GM12878 (cell line): Measurements from ENCODE around the gene CNOT6L. TPM values are rescaled to one million over a fixed set of nuclear protein-coding genes. Genes with fewer than 3 reads are reported as not detected.

ENCODE experiments used
- ATAC-seq: fragments of 200-7000 bp; cut with Tn5 transposase; 3 replicates; pipeline ENCODE4 v1.9.1; 2020; ENCODE audit warnings: mild to moderate bottlenecking, moderate library complexity
- BruUV-seq: library from RNA; stranded (reverse); fragments of 400-500 nt; replicated peaks from 2 replicates; lab custom pipeline; 2021; lab: Mats Ljungman, UMichigan
- CTCF ChIA-PET: fragments of 300-600 bp; sonication (Branson Sonifier 250); formaldehyde crosslinking; extraction: SDS; loops from one replicate; lab custom pipeline; 2021; ENCODE audit warnings: inconsistent platforms; lab: Yijun Ruan, JAX
- POLR2A ChIA-PET: fragments of 350-600 bp; formaldehyde crosslinking; extraction: SDS; loops from one replicate; lab custom pipeline; 2021; ENCODE audit warnings: inconsistent platforms; lab: Charles Lee
- RAD21 ChIA-PET: fragments of 300-600 bp; sonication (Branson Sonifier 250); formaldehyde crosslinking; loops from one replicate; lab custom pipeline; 2023; ENCODE audit warnings: antibody characterized with exemption; ENCODE audit not compliant: unreplicated experiment; lab: Charles Lee
- SMC1A ChIA-PET: fragments of 300-600 bp; sonication (Branson Sonifier 250); formaldehyde crosslinking; loops from one replicate; lab custom pipeline; 2023; ENCODE audit not compliant: unreplicated experiment, uncharacterized antibody; lab: Charles Lee
- DNase-seq: peaks from one replicate; pipeline ENCODE4 v3.0.0-alpha.2; 2011; ENCODE audit warnings: low read depth, low spot score
- FAIRE-seq: peaks from 3 replicates; lab custom pipeline; 2011; peaks lifted over from hg19 to GRCh38; lab: Jason Lieb, UNC
- H2AFZ ChIP-seq: 2 replicates; pipeline ENCODE4 v1.6.0; 2011; ENCODE audit warnings: low read depth, low read length, control low read depth; ENCODE audit not compliant: control insufficient read depth
- H3K27ac ChIP-seq: 2 replicates; pipeline ENCODE4 v1.5.1; 2011; ENCODE audit warnings: control low read depth; ENCODE audit not compliant: control insufficient read depth, insufficient read depth
- H3K27me3 ChIP-seq, 2 experiments: replicated peaks in 1 of 2; 2 replicates each; pipeline versions ENCODE4 v1.6.0 to v1.6.1; 2011; ENCODE audit warnings: low read length in 1 of 2; ENCODE audit not compliant: control insufficient read depth in 2 of 2, insufficient read depth in 2 of 2
- H3K36me3 ChIP-seq, 2 experiments: 2 replicates each; pipeline ENCODE4 v1.5.1; 2011; ENCODE audit warnings: low read length in 1 of 2; ENCODE audit not compliant: control insufficient read depth in 2 of 2, insufficient read depth in 2 of 2
- H3K4me1 ChIP-seq: 2 replicates; pipeline ENCODE4 v1.6.1; 2011; ENCODE audit warnings: mild to moderate bottlenecking, low read length, moderate library complexity, mixed read lengths; ENCODE audit not compliant: control insufficient read depth, insufficient read depth
- H3K4me2 ChIP-seq: 2 replicates; pipeline ENCODE4 v1.6.0; 2011; ENCODE audit warnings: control low read depth; ENCODE audit not compliant: control insufficient read depth, insufficient read depth
- H3K4me3 ChIP-seq: fragments of 200-600 bp; sonication (generic); 2 replicates; pipeline ENCODE4 v1.5.1; 2016
- H3K79me2 ChIP-seq: 2 replicates; pipeline ENCODE4 v1.6.0; 2011; ENCODE audit warnings: low read length; ENCODE audit not compliant: control insufficient read depth, insufficient read depth
- H3K9ac ChIP-seq: 2 replicates; pipeline ENCODE4 v1.8.0; 2011; ENCODE audit warnings: low read length, control low read depth, mixed read lengths; ENCODE audit not compliant: control insufficient read depth, insufficient read depth
- H3K9me3 ChIP-seq: replicated peaks from 3 replicates; pipeline ENCODE4 v1.5.1; 2011; ENCODE audit warnings: mild to moderate bottlenecking, low read length; ENCODE audit not compliant: control insufficient read depth, insufficient read depth
- H4K20me1 ChIP-seq: 2 replicates; pipeline ENCODE4 v1.6.0; 2011; ENCODE audit not compliant: control insufficient read depth, insufficient read depth
- CHD4 ChIP-seq: fragments of 200-600 bp; sonication (generic); IDR thresholded peaks from 2 replicates; pipeline ENCODE4 v1.6.1; 2016; ENCODE audit warnings: mild to moderate bottlenecking
- DPF2 ChIP-seq: fragments of 450-650 bp; IDR thresholded peaks from 2 replicates; pipeline ENCODE4 v1.6.1; 2017; ENCODE audit warnings: mild to moderate bottlenecking
- EP300 ChIP-seq, 2 experiments: fragments of 150-350 bp in 1 of 2; IDR thresholded peaks; 2 replicates each; pipeline ENCODE4 v1.6.1; 2011 to 2012; ENCODE audit warnings: low read depth in 2 of 2, low read length in 2 of 2, borderline replicate concordance in 1 of 2, improper control_type of control experiment in 1 of 2, inconsistent platforms in 1 of 2; ENCODE audit not compliant: control insufficient read depth in 1 of 2
- HCFC1 ChIP-seq: fragments of 150-350 bp; IDR thresholded peaks from 2 replicates; pipeline ENCODE4 v1.6.1; 2014; ENCODE audit warnings: low read length
- JUNB ChIP-seq: IDR thresholded peaks from 2 replicates; pipeline ENCODE4 v1.6.1; 2016; ENCODE audit warnings: antibody characterized with exemption, mild to moderate bottlenecking
- KAT2A ChIP-seq: conservative IDR thresholded peaks from 2 replicates; pipeline ENCODE4 v1.6.1; 2011; ENCODE audit warnings: low read depth, low read length; ENCODE audit not compliant: control insufficient read depth
- MTA2 ChIP-seq: fragments of 450-650 bp; IDR thresholded peaks from 2 replicates; pipeline ENCODE4 v1.6.1; 2016; ENCODE audit warnings: low read depth, mild to moderate bottlenecking, moderate library complexity
- NBN ChIP-seq: fragments of 450-650 bp; IDR thresholded peaks from 2 replicates; pipeline ENCODE4 v1.6.1; 2016
- NRF1 ChIP-seq: conservative IDR thresholded peaks from 2 replicates; pipeline ENCODE4 v1.6.1; 2011; ENCODE audit warnings: mild to moderate bottlenecking, low read depth, low read length, improper control_type of control experiment
- POLR2AphosphoS5 ChIP-seq: IDR thresholded peaks from 2 replicates; pipeline ENCODE4 v1.6.1; 2011; ENCODE audit warnings: mild to moderate bottlenecking, low read length, inconsistent platforms
- SIN3A ChIP-seq: IDR thresholded peaks from 2 replicates; pipeline ENCODE4 v1.6.1; 2012; ENCODE audit warnings: low read depth, low read length, improper control_type of control experiment
- TCF3 ChIP-seq: IDR thresholded peaks from 2 replicates; pipeline ENCODE4 v1.6.1; 2012; ENCODE audit warnings: low read depth, mild to moderate bottlenecking, low read length, borderline replicate concordance; ENCODE audit not compliant: insufficient read depth
- USF1 ChIP-seq: IDR thresholded peaks from 2 replicates; pipeline ENCODE4 v1.6.1; 2011; ENCODE audit warnings: borderline replicate concordance, low read depth, mild to moderate bottlenecking, moderate library complexity, mixed read lengths, low read length; ENCODE audit not compliant: insufficient read depth; ENCODE audit errors: extremely low read length
- YY1 ChIP-seq: IDR thresholded peaks from 2 replicates; pipeline ENCODE4 v1.6.1; 2011; ENCODE audit warnings: low read depth, mild to moderate bottlenecking, low read length
- in situ Hi-C: fragments of 300-500 bp; cut with MboI; formaldehyde crosslinking; loops from 9 replicates; pipeline ENCODE4 v1.14.3; 2018; ENCODE audit warnings: mixed read lengths
- intact Hi-C: fragments of 100-400 bp; cut with micrococcal nuclease; formaldehyde crosslinking; loops from one replicate; pipeline ENCODE4 v1.14.2; 2022; ENCODE audit not compliant: unreplicated experiment
- polyA plus RNA-seq, 11 experiments: library from polyadenylated mRNA; depleted of rRNA in 4 of 11; unstranded in 6 of 11; stranded (reverse) in 5 of 11; fragments of >200 nt; fragmentation: Nextera tagmentation in 4 of 11; fragmentation: Illumina TruSeq in 1 of 11; extraction: Ambion mirVana in 4 of 11; extraction: Trizol in 1 of 11; gene quantifications; 1 replicate in 1 of 11; 2 replicates in 10 of 11; pipeline versions ENCODE4 v1.2.1 to v1.2.3, GENCODE V29; 2011 to 2016; ENCODE audit warnings: inconsistent platforms in 2 of 11, missing spikeins in 2 of 11, low read depth in 1 of 11
- total RNA-seq, 4 experiments: library from RNA; depleted of rRNA in 3 of 4; stranded (reverse); fragments of >200 nt in 3 of 4; fragmentation: Illumina TruSeq in 1 of 4; extraction: Trizol in 1 of 4; gene quantifications; 2 replicates each; pipeline versions ENCODE4 v1.2.1 to v1.2.3, GENCODE V29; 2013 to 2021
- TF ChIP-seq, protein P1 (sequence below): fragments of 450-650 bp; conservative IDR thresholded peaks from 2 replicates; pipeline ENCODE4 v1.6.1; 2017; ENCODE audit warnings: mild to moderate bottlenecking, moderate library complexity
- TF ChIP-seq, protein P2 (sequence below): IDR thresholded peaks from 2 replicates; pipeline ENCODE4 v1.6.1; 2011; ENCODE audit warnings: low read depth, low read length, improper control_type of control experiment, borderline replicate concordance
- TF ChIP-seq, protein P3 (sequence below): IDR thresholded peaks from 2 replicates; pipeline ENCODE4 v1.6.1; 2011; ENCODE audit warnings: borderline replicate concordance, low read depth, mild to moderate bottlenecking, moderate library complexity, low read length; ENCODE audit not compliant: insufficient read depth, poor library complexity, severe bottlenecking

Gene CNOT6L
- total and polyA plus RNA-seq, 10 of the 15 experiments (the other 5 are each of a cell fraction or from before 2014, with no cell fraction given), result 1.1 to 10.0 (median 3.0) TPM

DNA sequence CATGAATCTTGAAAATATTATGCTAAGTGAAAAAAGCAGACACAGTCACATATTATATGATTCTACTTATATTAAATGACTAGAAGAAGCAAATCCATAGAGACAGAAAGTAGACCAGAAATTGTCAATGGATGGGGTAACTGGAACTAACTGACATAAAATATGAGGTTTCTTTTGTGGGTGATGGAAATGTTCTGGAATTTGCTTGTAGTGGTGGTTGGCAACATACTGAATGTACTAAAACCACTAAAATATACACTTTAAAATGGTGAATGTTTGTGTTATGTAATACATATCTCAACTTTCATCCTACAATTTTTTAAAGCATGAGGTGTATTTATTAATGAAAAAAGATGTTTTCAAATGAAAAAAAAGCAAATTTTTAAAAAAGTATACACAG lies 14.7 kb downstream of the CNOT6L start (continued):
- no peak for TF ChIP-seq CHD4
- TF ChIP-seq, protein P1, sequence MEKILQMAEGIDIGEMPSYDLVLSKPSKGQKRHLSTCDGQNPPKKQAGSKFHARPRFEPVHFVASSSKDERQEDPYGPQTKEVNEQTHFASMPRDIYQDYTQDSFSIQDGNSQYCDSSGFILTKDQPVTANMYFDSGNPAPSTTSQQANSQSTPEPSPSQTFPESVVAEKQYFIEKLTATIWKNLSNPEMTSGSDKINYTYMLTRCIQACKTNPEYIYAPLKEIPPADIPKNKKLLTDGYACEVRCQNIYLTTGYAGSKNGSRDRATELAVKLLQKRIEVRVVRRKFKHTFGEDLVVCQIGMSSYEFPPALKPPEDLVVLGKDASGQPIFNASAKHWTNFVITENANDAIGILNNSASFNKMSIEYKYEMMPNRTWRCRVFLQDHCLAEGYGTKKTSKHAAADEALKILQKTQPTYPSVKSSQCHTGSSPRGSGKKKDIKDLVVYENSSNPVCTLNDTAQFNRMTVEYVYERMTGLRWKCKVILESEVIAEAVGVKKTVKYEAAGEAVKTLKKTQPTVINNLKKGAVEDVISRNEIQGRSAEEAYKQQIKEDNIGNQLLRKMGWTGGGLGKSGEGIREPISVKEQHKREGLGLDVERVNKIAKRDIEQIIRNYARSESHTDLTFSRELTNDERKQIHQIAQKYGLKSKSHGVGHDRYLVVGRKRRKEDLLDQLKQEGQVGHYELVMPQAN, result no peak

DNA sequence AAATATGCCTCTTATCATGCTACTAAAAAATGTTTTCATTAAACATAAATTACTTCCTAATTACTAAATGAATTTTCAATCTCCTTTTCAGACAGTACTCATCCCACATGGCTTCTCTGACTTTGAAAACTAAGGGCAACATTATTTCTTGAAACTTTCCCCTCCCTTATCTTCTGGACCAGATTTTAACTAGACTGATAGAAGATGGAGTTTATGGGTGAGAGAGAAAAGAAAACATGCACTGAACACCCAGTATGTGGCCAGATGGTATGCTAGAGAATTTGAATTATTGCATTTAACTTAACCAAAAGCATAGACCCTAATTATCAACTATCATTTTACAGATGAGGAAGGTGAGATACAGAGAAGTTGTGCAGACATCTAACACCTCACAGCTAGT lies 16.8 kb downstream of the CNOT6L start:
- H3K9ac ChIP-seq, result no peak overlapping the region
- TF ChIP-seq YY1, result no peak
- TF ChIP-seq POLR2AphosphoS5, result no peak
- TF ChIP-seq KAT2A, result no peak
- no peak for TF ChIP-seq DPF2
- no peak for TF ChIP-seq NBN
- TF ChIP-seq, protein P2, sequence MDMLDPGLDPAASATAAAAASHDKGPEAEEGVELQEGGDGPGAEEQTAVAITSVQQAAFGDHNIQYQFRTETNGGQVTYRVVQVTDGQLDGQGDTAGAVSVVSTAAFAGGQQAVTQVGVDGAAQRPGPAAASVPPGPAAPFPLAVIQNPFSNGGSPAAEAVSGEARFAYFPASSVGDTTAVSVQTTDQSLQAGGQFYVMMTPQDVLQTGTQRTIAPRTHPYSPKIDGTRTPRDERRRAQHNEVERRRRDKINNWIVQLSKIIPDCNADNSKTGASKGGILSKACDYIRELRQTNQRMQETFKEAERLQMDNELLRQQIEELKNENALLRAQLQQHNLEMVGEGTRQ, result no peak
- no peak for TF ChIP-seq SIN3A
- TF ChIP-seq TCF3, result no peak
- TF ChIP-seq, protein P3, sequence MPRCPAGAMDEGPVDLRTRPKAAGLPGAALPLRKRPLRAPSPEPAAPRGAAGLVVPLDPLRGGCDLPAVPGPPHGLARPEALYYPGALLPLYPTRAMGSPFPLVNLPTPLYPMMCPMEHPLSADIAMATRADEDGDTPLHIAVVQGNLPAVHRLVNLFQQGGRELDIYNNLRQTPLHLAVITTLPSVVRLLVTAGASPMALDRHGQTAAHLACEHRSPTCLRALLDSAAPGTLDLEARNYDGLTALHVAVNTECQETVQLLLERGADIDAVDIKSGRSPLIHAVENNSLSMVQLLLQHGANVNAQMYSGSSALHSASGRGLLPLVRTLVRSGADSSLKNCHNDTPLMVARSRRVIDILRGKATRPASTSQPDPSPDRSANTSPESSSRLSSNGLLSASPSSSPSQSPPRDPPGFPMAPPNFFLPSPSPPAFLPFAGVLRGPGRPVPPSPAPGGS, result no peak
- no peak for TF ChIP-seq USF1
- no peak for TF ChIP-seq NRF1
- TF ChIP-seq EP300 (IDR thresholded peaks at IDR 0.05; ENCODE audit: borderline replicate concordance in 1 of 2, control insufficient read depth in 1 of 2, low read depth in 2 of 2, low read length in 2 of 2), result no peak
- TF ChIP-seq JUNB, result no peak
- TF ChIP-seq HCFC1, result no peak
- no peak for TF ChIP-seq MTA2
- RAD21 ChIA-PET, result no interaction called here
- no peaks in the 10 kb centered on the region; the same call in 1 of the 3 replicates for H3K9me3 ChIP-seq
- no peak overlapping the region for H3K27ac ChIP-seq
- in situ Hi-C loops, result no loop called here
- H3K36me3 ChIP-seq, result no peaks in the 10 kb centered on the region
- peaks cover 5% of the 10 kb centered on the region; the same call in 1 of the 2 replicates for H3K4me1 ChIP-seq
- no peak overlapping the region for H3K4me3 ChIP-seq
- H2AFZ ChIP-seq, result no peak overlapping the region
- H3K27me3 ChIP-seq, result no peaks in the 10 kb centered on the region
- peaks cover 2% of the 10 kb centered on the region for H3K79me2 ChIP-seq
- no peak for ATAC-seq
- CTCF ChIA-PET, result no interaction called here
- BruUV-seq, result no TSS peak
- SMC1A ChIA-PET, result no interaction called here
- no peaks in the 10 kb centered on the region for H4K20me1 ChIP-seq
- no peak overlapping the region for H3K4me2 ChIP-seq
- FAIRE-seq, result no peak
- intact Hi-C loops, result no loop called here
- POLR2A ChIA-PET, result no interaction called here
- no peak for DNase-seq
